ENCODE results near the gene C1QTNF6.

C1QTNF6 gene

DNA sequence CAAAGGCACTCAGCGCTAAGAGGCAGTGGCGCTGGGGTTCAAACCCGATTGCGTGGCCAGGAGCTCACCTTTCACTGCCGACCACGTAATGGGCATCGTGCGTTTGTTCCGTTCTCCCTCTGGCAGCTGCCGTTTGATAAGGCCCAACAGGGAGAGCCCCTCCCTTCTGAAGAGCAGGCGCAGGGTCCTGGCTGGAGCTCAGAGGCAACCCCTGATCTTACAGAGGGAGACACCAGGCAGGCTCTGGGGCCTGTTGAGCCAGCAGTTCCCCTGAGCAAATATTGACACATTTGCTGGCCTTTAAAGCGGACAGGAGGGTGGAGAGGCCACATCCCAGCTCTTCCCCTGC, 11.7 kb upstream of the C1QTNF6 start:
- TF ChIP-seq, protein P1, sequence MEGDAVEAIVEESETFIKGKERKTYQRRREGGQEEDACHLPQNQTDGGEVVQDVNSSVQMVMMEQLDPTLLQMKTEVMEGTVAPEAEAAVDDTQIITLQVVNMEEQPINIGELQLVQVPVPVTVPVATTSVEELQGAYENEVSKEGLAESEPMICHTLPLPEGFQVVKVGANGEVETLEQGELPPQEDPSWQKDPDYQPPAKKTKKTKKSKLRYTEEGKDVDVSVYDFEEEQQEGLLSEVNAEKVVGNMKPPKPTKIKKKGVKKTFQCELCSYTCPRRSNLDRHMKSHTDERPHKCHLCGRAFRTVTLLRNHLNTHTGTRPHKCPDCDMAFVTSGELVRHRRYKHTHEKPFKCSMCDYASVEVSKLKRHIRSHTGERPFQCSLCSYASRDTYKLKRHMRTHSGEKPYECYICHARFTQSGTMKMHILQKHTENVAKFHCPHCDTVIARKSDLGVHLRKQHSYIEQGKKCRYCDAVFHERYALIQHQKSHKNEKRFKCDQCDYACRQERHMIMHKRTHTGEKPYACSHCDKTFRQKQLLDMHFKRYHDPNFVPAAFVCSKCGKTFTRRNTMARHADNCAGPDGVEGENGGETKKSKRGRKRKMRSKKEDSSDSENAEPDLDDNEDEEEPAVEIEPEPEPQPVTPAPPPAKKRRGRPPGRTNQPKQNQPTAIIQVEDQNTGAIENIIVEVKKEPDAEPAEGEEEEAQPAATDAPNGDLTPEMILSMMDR (IDR thresholded peaks at IDR 0.05; ENCODE audit: low read depth, low read length): no peak
- in situ Hi-C loops (cut with HindIII; ENCODE audit: low sequenced_read_pairs): no loop called here
- H3K4me3 ChIP-seq (ENCODE audit: low read depth, low read length): no peak overlapping the region
- no peak for DNase-seq (ENCODE audit: low read depth, low spot score)

DNA sequence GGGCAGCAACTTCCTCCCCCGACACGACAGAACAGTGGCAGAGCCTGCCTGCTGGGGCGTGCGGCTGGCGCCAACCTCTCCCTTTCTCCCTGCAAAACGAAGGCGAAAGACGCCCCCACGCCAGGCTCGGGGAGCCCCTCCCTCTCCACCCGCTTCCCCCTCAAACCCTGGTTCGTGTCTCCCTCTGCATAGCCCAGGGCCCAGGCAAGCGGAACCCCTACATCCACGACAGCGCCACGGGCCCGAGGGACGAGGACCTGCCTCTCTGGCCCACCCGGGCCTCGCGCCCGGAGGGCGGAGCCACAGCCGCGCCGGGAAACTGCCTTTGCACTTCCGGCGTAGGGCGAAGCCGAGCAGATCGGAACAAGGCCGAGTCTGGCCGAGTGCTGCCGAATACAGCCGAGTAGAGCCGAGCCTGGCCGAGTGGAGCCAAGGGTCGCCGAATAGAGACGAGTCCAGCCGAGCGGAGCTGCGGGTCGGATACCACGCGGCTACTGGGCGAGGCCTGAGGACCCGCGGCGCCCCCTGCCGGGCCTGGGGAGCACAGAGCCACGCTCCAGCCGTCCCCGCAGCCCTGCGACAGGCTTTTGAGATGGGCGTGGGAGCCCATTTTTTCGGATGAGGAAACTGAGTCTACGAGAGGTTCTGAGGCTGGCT, 11.2 kb upstream of the C1QTNF6 start:
- in situ Hi-C loops (cut with HindIII; ENCODE audit: low sequenced_read_pairs): no loop called here
- H3K4me3 ChIP-seq (ENCODE audit: low read depth, low read length): peak overlapping the region; percentile 71
- peak; percentile 98 for DNase-seq (ENCODE audit: low read depth, low spot score)
- TF ChIP-seq, protein P1 (IDR thresholded peaks at IDR 0.05; ENCODE audit: low read depth, low read length): peak; percentile 89

DNA sequence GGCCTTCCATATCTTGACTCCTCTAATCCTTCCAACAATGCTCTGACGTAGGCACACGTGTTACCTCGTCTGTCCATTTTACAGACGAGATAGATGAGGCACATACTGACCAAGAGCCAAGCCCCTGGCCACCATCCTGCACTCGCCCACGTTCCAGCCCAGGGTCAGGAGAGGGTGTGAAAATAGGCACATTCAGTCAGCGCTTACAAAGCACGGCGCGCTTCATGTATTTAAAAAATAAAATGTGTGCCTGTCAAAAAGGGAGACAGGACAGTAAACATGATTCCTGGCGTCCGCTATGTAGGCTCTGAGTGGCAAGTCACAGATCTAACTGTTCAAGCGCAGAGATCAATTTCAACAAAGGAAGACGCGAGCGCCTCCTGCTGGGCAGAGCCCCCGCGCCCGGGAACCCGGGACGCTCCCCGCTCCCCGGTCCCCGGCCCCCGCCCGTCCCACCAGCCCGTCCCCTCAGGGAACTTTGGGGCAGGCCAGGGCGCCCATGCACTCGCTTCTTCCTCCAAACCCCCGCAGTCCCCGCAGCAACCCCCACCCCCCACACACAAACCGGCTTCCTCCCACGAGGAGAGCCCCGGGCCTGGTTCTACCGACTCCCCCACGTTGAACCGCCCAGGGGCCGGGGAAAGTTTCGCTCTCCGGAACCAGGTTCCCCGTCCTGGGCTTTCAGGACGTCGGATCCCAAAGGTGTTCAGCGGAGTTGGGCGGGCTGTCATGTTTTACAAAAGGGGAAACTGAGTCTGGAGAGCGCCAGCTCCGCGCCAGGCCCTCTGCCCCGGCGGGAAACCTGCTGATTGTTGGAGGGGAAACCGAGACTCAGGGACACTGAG, 10.4 kb upstream of the C1QTNF6 start:
- TF ChIP-seq, protein P1 (IDR thresholded peaks at IDR 0.05; ENCODE audit: low read depth, low read length): peak; percentile 76
- in situ Hi-C loops (cut with HindIII; ENCODE audit: low sequenced_read_pairs): no loop called here
- peak; percentile 72 for DNase-seq (ENCODE audit: low read depth, low spot score)
- H3K4me3 ChIP-seq (ENCODE audit: low read depth, low read length): peak overlapping the region; percentile 71

GRCh38 chr22:37197451-37198257, 9.6 kb upstream of the C1QTNF6 start:
- in situ Hi-C loops (cut with HindIII; ENCODE audit: low sequenced_read_pairs): no loop called here
- TF ChIP-seq, protein P1 (IDR thresholded peaks at IDR 0.05; ENCODE audit: low read depth, low read length): no peak
- DNase-seq (ENCODE audit: low read depth, low spot score): peak; percentile 52
- no peak overlapping the region for H3K4me3 ChIP-seq (ENCODE audit: low read depth, low read length)

GRCh38 chr22:37196539-37197450, 8.7 kb upstream of the C1QTNF6 start:
- TF ChIP-seq, protein P1 (IDR thresholded peaks at IDR 0.05; ENCODE audit: low read depth, low read length): no peak
- in situ Hi-C loops (cut with HindIII; ENCODE audit: low sequenced_read_pairs): no loop called here
- no peak overlapping the region for H3K4me3 ChIP-seq (ENCODE audit: low read depth, low read length)
- peak; percentile 77 for DNase-seq (ENCODE audit: low read depth, low spot score)
